Astrocyte (in vitro differentiated cells and primary cell): ENCODE measurements around the gene NFIA.

ENCODE experiments used
- EZH2 ChIP-seq: IDR thresholded peaks from 2 replicates; pipeline ENCODE4 v1.6.1; 2012; ENCODE audit warnings: mild to moderate bottlenecking, low read length, inconsistent platforms; ENCODE audit not compliant: insufficient read depth
- TF ChIP-seq, protein P1 (sequence below): IDR thresholded peaks from 2 replicates; pipeline ENCODE4 v1.5.1; 2011; ENCODE audit warnings: low read depth, mild to moderate bottlenecking, inconsistent platforms, low read length, moderate library complexity; ENCODE audit not compliant: insufficient read depth

DNA sequence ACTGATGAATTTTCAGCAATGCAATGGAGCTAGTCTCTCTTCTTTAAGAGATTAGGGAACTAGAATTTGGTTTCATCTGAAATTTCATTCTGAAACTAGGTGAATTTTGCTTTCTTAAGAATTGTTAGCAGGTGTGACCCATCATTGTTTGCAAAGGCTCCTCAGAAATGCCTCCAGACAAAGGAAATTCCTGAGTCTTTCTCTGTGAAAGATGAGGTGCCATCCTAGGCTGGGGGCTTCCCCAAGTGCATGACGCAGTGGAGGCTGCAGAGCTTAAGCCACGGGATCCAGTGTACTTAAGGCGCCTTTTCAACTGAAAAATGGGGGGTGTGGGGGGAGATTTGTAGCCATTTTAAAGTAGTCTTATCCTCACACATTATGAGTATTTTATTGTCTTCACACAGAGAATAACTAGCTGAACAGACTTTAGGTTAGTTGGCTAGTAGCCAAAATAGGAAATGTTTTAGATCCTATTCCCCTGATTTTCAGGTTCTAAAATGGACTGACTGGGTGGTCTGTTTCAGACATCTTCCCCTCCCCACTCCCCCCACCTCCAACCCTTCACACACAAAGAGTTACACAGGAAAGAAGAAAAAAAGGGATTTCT lies 202.0 kb downstream of the NFIA start:
- TF ChIP-seq, protein P1, sequence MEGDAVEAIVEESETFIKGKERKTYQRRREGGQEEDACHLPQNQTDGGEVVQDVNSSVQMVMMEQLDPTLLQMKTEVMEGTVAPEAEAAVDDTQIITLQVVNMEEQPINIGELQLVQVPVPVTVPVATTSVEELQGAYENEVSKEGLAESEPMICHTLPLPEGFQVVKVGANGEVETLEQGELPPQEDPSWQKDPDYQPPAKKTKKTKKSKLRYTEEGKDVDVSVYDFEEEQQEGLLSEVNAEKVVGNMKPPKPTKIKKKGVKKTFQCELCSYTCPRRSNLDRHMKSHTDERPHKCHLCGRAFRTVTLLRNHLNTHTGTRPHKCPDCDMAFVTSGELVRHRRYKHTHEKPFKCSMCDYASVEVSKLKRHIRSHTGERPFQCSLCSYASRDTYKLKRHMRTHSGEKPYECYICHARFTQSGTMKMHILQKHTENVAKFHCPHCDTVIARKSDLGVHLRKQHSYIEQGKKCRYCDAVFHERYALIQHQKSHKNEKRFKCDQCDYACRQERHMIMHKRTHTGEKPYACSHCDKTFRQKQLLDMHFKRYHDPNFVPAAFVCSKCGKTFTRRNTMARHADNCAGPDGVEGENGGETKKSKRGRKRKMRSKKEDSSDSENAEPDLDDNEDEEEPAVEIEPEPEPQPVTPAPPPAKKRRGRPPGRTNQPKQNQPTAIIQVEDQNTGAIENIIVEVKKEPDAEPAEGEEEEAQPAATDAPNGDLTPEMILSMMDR, result no peak
- no peak for TF ChIP-seq EZH2
